Measurements from ENCODE around the gene PRR29.

PRR29 gene

DNA sequence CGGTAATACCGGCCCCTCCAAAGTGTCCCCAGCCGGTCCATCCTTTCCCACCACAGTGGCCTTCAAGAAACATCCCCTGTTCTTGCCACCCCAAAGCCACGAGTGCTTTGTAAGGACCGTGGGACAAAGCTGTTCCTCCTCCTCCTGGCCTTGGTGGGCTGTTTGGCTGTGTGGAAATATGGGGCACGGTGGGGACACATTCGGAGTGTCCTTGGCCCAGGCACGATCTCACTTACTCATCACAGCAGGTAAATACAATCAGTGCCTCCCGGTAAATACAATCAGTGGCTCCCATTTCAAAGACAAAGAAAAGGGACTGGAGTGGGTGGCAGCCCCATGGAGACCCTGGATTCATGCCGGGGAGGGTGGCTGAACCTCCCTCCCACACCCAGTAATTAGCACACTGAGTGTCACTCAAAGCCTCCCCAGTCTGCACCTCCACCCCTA is 35.8 kb upstream of the PRR29 start:
- TF ChIP-seq, protein P1, sequence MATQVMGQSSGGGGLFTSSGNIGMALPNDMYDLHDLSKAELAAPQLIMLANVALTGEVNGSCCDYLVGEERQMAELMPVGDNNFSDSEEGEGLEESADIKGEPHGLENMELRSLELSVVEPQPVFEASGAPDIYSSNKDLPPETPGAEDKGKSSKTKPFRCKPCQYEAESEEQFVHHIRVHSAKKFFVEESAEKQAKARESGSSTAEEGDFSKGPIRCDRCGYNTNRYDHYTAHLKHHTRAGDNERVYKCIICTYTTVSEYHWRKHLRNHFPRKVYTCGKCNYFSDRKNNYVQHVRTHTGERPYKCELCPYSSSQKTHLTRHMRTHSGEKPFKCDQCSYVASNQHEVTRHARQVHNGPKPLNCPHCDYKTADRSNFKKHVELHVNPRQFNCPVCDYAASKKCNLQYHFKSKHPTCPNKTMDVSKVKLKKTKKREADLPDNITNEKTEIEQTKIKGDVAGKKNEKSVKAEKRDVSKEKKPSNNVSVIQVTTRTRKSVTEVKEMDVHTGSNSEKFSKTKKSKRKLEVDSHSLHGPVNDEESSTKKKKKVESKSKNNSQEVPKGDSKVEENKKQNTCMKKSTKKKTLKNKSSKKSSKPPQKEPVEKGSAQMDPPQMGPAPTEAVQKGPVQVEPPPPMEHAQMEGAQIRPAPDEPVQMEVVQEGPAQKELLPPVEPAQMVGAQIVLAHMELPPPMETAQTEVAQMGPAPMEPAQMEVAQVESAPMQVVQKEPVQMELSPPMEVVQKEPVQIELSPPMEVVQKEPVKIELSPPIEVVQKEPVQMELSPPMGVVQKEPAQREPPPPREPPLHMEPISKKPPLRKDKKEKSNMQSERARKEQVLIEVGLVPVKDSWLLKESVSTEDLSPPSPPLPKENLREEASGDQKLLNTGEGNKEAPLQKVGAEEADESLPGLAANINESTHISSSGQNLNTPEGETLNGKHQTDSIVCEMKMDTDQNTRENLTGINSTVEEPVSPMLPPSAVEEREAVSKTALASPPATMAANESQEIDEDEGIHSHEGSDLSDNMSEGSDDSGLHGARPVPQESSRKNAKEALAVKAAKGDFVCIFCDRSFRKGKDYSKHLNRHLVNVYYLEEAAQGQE (IDR thresholded peaks at IDR 0.05; ENCODE audit: insufficient read depth in 1 of 2, low read depth in 2 of 2, low read length in 2 of 2), result no peak
- TF ChIP-seq SIN3A (IDR thresholded peaks at IDR 0.05; ENCODE audit: borderline replicate concordance, insufficient read depth, low read length) (no peak), TAF1 (IDR thresholded peaks at IDR 0.05; ENCODE audit: borderline replicate concordance, insufficient read depth, low read length) (no peak), FOXP2 (optimal IDR thresholded peaks at IDR 0.05; ENCODE audit: borderline replicate concordance, extremely low read depth, extremely low read length, insufficient read depth) (no peak), POLR2AphosphoS5 (IDR thresholded peaks at IDR 0.05; ENCODE audit: low read depth, low read length) (no peak)

- TF ChIP-seq, protein P1 (IDR thresholded peaks at IDR 0.05; ENCODE audit: insufficient read depth in 1 of 2, low read depth in 2 of 2, low read length in 2 of 2), result no peak
- TF ChIP-seq FOXP2 (optimal IDR thresholded peaks at IDR 0.05; ENCODE audit: borderline replicate concordance, extremely low read depth, extremely low read length, insufficient read depth) (no peak), TAF1 (IDR thresholded peaks at IDR 0.05; ENCODE audit: borderline replicate concordance, insufficient read depth, low read length) (no peak), SIN3A (IDR thresholded peaks at IDR 0.05; ENCODE audit: borderline replicate concordance, insufficient read depth, low read length) (no peak), POLR2AphosphoS5 (IDR thresholded peaks at IDR 0.05; ENCODE audit: low read depth, low read length) (no peak)
These were observed 35.0 kb upstream of the PRR29 start for GRCh38 chr17:63963123-63963522.

DNA sequence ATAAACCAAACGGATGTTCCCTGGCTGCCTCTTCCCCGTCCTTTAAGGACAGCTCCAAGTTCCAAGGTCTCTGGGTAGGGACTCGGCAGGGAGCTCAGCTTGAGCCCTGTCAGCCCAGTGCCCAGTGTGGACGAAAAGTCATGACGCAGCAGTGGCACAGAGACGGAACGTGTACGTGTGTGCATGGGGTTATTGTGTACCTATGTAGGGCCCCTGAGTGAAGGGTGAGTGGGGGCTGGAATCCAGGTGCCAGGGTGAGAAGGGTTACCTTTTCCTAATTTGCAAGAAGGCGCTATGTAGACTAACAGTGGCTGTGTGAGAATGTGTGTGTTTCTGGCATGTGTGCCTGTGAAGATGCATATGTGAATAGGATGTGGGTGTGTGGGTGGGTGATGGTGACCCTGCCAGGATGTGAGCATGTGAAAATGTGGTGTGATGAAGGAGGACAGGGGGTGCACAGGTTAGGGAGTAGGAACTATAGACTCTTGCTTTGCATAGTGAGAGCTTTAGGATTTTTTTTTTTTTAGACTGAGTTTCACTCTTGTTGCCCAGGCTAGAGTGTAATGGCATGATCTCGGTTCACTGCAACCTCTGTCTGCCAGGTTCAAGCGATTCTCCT is 31.4 kb upstream of the PRR29 start:
- TF ChIP-seq, protein P1 (IDR thresholded peaks at IDR 0.05; ENCODE audit: insufficient read depth in 1 of 2, low read depth in 2 of 2, low read length in 2 of 2), result no peak
- TF ChIP-seq TAF1 (IDR thresholded peaks at IDR 0.05; ENCODE audit: borderline replicate concordance, insufficient read depth, low read length) (no peak), POLR2AphosphoS5 (IDR thresholded peaks at IDR 0.05; ENCODE audit: low read depth, low read length) (no peak), SIN3A (IDR thresholded peaks at IDR 0.05; ENCODE audit: borderline replicate concordance, insufficient read depth, low read length) (no peak), FOXP2 (optimal IDR thresholded peaks at IDR 0.05; ENCODE audit: borderline replicate concordance, extremely low read depth, extremely low read length, insufficient read depth) (no peak)

GRCh38 chr17:63967953-63968352 is 30.2 kb upstream of the PRR29 start:
- TF ChIP-seq FOXP2 (optimal IDR thresholded peaks at IDR 0.05; ENCODE audit: borderline replicate concordance, extremely low read depth, extremely low read length, insufficient read depth) (no peak), POLR2AphosphoS5 (IDR thresholded peaks at IDR 0.05; ENCODE audit: low read depth, low read length) (no peak), SIN3A (IDR thresholded peaks at IDR 0.05; ENCODE audit: borderline replicate concordance, insufficient read depth, low read length) (no peak), TAF1 (IDR thresholded peaks at IDR 0.05; ENCODE audit: borderline replicate concordance, insufficient read depth, low read length) (no peak)
- TF ChIP-seq, protein P1 (IDR thresholded peaks at IDR 0.05; ENCODE audit: insufficient read depth in 1 of 2, low read depth in 2 of 2, low read length in 2 of 2), result no peak

Data from PFSK-1 (cell line).